ENCODE measurements around the gene CHST9.

Gene CHST9

GRCh38 chr18:27040796-27041195, 144.3 kb downstream of the CHST9 start:
- ChIA-PET CTCF (no interaction called here), POLR2A (no interaction called here)
- H3K4me3 ChIP-seq (ENCODE audit: low read depth, low read length), result no peak overlapping the region
- no peak for DNase-seq (ENCODE audit: low read depth, low spot score)
- no peak for TF ChIP-seq CTCF (IDR thresholded peaks at IDR 0.05; ENCODE audit: insufficient read depth, low read length, missing control alignments)

GRCh38 chr18:27033722-27034121, 151.4 kb downstream of the CHST9 start:
- POLR2A ChIA-PET, result no interaction called here
- no peak for TF ChIP-seq CTCF (IDR thresholded peaks at IDR 0.05; ENCODE audit: insufficient read depth, low read length, missing control alignments)
- CTCF ChIA-PET, result no interaction called here
- no peak for DNase-seq (ENCODE audit: low read depth, low spot score)
- no peak overlapping the region for H3K4me3 ChIP-seq (ENCODE audit: low read depth, low read length)

GRCh38 chr18:27030421-27030820, 154.7 kb downstream of the CHST9 start:
- H3K4me3 ChIP-seq (ENCODE audit: low read depth, low read length), result no peak overlapping the region
- no peak for TF ChIP-seq CTCF (IDR thresholded peaks at IDR 0.05; ENCODE audit: insufficient read depth, low read length, missing control alignments)
- DNase-seq (ENCODE audit: low read depth, low spot score), result no peak
- ChIA-PET CTCF (interaction anchor here (1.3 kb wide), 1 partner anchor 719 kb away, joined by 3 read pairs; no protein-coding TSS in a partner anchor), POLR2A (no interaction called here)

- H3K4me3 ChIP-seq (ENCODE audit: low read depth, low read length), result no peak overlapping the region
- ChIA-PET POLR2A (no interaction called here), CTCF (no interaction called here)
- TF ChIP-seq CTCF (IDR thresholded peaks at IDR 0.05; ENCODE audit: insufficient read depth, low read length, missing control alignments), result no peak
- DNase-seq (ENCODE audit: low read depth, low spot score), result no peak
Observed at GRCh38 chr18:27022477-27022876, 162.6 kb downstream of the CHST9 start.

GRCh38 chr18:27017901-27018500, 167.1 kb downstream of the CHST9 start:
- DNase-seq (ENCODE audit: low read depth, low spot score), result no peak

GRCh38 chr18:27014841-27015240, 170.3 kb downstream of the CHST9 start:
- TF ChIP-seq CTCF (IDR thresholded peaks at IDR 0.05; ENCODE audit: insufficient read depth, low read length, missing control alignments), result no peak
- CTCF ChIA-PET, result no interaction called here
- no peak for DNase-seq (ENCODE audit: low read depth, low spot score)
- POLR2A ChIA-PET, result no interaction called here
- no peak overlapping the region for H3K4me3 ChIP-seq (ENCODE audit: low read depth, low read length)

More at GRCh38 chr18:27017901-27018500, 167.1 kb downstream of the CHST9 start:
- ChIA-PET CTCF (interaction anchor here (1.0 to 1.7 kb wide), 4 partner anchors 578 to 744 kb away, joined by 3 to 10 read pairs (median 4); no protein-coding TSS in a partner anchor), POLR2A (no interaction called here)
- no peak overlapping the region for H3K4me3 ChIP-seq (ENCODE audit: low read depth, low read length)
- TF ChIP-seq CTCF (IDR thresholded peaks at IDR 0.05; ENCODE audit: insufficient read depth, low read length, missing control alignments), result peak; percentile 28
